A673 (cell line): Measurements from ENCODE around the gene ZNF512B. TPM values are rescaled to one million over a fixed set of nuclear protein-coding genes. Genes with fewer than 3 reads are reported as not detected.
"Not testable (repeated sequence)": the region's sequence is repeated elsewhere in the genome, so short reads cannot be mapped to it uniquely, and the experiment has no call there.

Source experiments
- BruUV-seq: library from RNA; stranded (reverse); fragments of 400-500 nt; replicated peaks from 2 replicates; lab custom pipeline; 2021; lab: Mats Ljungman, UMichigan
- CTCF ChIA-PET: fragments of 300-600 bp; sonication (Branson Sonifier 250); formaldehyde crosslinking; loops from one replicate; lab custom pipeline; 2022; ENCODE audit warnings: antibody characterized with exemption; lab: Charles Lee
- POLR2A ChIA-PET: fragments of 300-600 bp; sonication (Branson Sonifier 250); formaldehyde crosslinking; loops from one replicate; lab custom pipeline; 2022; ENCODE audit warnings: antibody characterized with exemption; ENCODE audit not compliant: low non-redundant PET; lab: Charles Lee
- DNase-seq: peaks from one replicate; pipeline ENCODE4 v3.0.0-alpha.2; 2015; ENCODE audit warnings: low spot score
- H3K27ac ChIP-seq: fragments of 200-600 bp; sonication (generic); 2 replicates; pipeline ENCODE4 v1.5.1; 2016; ENCODE audit warnings: mixed run types, low read depth, mild to moderate bottlenecking, mixed read lengths, antibody characterized with exemption, low read length; ENCODE audit not compliant: poor library complexity, severe bottlenecking
- H3K27me3 ChIP-seq: fragments of 200-600 bp; sonication (generic); replicated peaks from 2 replicates; pipeline ENCODE4 v1.6.1; 2017; ENCODE audit warnings: mixed run types, low read depth, mild to moderate bottlenecking, mixed read lengths, antibody characterized with exemption, low read length; ENCODE audit not compliant: insufficient read depth, poor library complexity
- H3K36me3 ChIP-seq: fragments of 200-600 bp; sonication (generic); 2 replicates; pipeline ENCODE4 v1.6.1; 2016; ENCODE audit warnings: mixed run types, mild to moderate bottlenecking, mixed read lengths, antibody characterized with exemption, low read length; ENCODE audit not compliant: insufficient read depth, poor library complexity, severe bottlenecking
- H3K4me1 ChIP-seq: fragments of 200-600 bp; sonication (generic); 2 replicates; pipeline ENCODE4 v1.6.1; 2017; ENCODE audit warnings: mixed run types, mild to moderate bottlenecking, mixed read lengths, antibody characterized with exemption, low read length; ENCODE audit not compliant: insufficient read depth, poor library complexity, severe bottlenecking
- H3K4me3 ChIP-seq: fragments of 200-600 bp; sonication (generic); 2 replicates; pipeline ENCODE4 v1.5.1; 2016; ENCODE audit warnings: low read depth, mixed run types, mild to moderate bottlenecking, mixed read lengths, low read length; ENCODE audit not compliant: poor library complexity, severe bottlenecking
- H3K9me3 ChIP-seq: fragments of 200-600 bp; sonication (generic); 2 replicates; pipeline ENCODE4 v1.6.1; 2016; ENCODE audit warnings: mixed run types, low read depth, mild to moderate bottlenecking, mixed read lengths, antibody characterized with exemption, low read length; ENCODE audit not compliant: poor library complexity, severe bottlenecking
- EZH2 ChIP-seq: fragments of 200-600 bp; sonication (generic); IDR thresholded peaks from 2 replicates; pipeline ENCODE4 v1.6.1; 2017; ENCODE audit warnings: borderline replicate concordance, low read depth, mild to moderate bottlenecking, mixed read lengths, antibody characterized with exemption, low read length; ENCODE audit not compliant: poor library complexity, severe bottlenecking
- intact Hi-C: fragments of 100-400 bp; cut with micrococcal nuclease; formaldehyde crosslinking; loops from one replicate; pipeline ENCODE4 v1.10.0; 2022; ENCODE audit not compliant: unreplicated experiment
- total RNA-seq: library from RNA; stranded (reverse); gene quantifications from 2 replicates; pipeline ENCODE4 v1.2.3, GENCODE V29; 2021
- TF ChIP-seq, protein P1 (sequence below): fragments of 300-800, 200-600 bp; sonication (generic); conservative IDR thresholded peaks from 2 replicates; pipeline ENCODE4 v1.5.1; 2017; ENCODE audit warnings: low read depth, mild to moderate bottlenecking, antibody characterized with exemption, low read length, moderate library complexity, mixed read lengths

The ZNF512B gene
- total RNA-seq, 1 experiment from 2014 or later, result 28.9 TPM

DNA sequence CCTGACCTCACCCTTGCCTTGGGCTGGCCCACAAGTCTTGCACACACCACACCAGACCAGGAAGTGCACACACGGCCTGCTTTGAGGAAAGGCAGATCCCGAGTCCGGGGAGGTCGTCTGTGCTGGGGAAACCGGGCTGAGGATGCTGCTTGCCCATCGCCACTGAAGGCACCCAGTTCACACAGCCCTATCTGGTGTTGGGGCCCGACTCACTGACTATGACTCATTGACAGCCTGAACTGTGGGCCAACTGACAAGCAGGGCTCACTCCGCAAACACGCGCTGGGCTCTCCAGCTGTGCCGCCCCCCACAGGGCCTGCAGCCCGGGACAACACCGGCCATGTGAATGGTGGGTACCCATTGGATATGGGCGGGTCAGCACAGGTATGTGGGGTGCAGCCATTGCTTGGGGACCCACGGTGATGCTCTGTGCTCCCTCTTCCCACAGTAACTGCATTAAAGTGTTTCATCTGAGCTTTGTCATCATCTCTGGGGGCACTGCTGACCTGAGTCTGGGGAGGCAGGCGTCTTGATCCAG is 8.1 kb upstream of the ZNF512B start:
- intact Hi-C loops, result loop anchor here (5.0 to 10.0 kb wide), 2 partner anchors 203 to 441 kb away; partner anchors contain the start of gene PTK6

DNA sequence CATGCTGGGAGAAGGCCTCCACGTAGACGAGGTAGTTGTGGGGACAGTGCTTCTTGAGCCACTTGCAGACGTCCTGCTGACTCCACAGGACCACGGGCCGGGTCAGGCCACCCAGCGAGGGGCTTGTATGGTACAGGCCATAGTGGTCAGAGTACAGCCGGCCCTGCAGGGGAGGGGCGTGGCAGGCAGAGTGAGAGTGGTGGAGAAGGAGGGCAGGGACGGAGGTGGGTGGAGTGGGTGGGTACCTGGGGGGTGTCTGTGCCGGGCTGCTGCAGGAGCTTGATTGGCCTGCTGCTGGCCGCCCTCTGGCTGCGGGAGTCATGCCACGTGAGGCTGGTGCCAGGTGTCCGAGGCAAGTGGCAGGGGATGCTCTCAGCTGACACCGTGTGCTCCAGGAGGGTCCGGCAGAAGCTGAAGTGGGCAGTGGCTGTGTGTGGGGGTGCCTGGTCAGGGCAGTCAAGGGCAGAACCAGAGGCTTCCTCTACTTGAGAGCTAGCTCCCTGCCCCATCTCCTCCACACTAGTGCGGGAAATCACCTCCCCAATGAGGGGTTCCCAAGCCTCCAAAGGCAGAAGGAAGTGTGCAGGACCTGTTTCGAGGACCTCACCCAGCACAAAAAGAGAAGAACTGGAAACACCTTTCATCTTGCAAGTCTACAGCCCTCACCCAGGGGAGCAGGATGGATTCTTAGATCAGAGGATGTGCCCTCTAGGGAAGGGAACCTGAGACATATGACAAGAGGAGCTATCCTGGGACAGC is 7.4 kb upstream of the ZNF512B start:
- no peak for DNase-seq
- TF ChIP-seq, protein P1, sequence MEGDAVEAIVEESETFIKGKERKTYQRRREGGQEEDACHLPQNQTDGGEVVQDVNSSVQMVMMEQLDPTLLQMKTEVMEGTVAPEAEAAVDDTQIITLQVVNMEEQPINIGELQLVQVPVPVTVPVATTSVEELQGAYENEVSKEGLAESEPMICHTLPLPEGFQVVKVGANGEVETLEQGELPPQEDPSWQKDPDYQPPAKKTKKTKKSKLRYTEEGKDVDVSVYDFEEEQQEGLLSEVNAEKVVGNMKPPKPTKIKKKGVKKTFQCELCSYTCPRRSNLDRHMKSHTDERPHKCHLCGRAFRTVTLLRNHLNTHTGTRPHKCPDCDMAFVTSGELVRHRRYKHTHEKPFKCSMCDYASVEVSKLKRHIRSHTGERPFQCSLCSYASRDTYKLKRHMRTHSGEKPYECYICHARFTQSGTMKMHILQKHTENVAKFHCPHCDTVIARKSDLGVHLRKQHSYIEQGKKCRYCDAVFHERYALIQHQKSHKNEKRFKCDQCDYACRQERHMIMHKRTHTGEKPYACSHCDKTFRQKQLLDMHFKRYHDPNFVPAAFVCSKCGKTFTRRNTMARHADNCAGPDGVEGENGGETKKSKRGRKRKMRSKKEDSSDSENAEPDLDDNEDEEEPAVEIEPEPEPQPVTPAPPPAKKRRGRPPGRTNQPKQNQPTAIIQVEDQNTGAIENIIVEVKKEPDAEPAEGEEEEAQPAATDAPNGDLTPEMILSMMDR, result no peak
- H3K4me3 ChIP-seq, result no peak overlapping the region
- H3K4me1 ChIP-seq, result peaks cover 23% of the 10 kb centered on the region
- H3K27me3 ChIP-seq, result no peaks in the 10 kb centered on the region
- intact Hi-C loops, result loop anchor here (5.0 to 10.0 kb wide), 2 partner anchors 202 to 440 kb away; partner anchors contain the start of gene PTK6
- ChIA-PET CTCF (no interaction called here), POLR2A (no interaction called here)
- no peaks in the 10 kb centered on the region for H3K9me3 ChIP-seq
- no peaks in the 10 kb centered on the region for H3K36me3 ChIP-seq
- BruUV-seq, result no TSS peak
- H3K27ac ChIP-seq, result no peak overlapping the region

More for the DNA sequence above, 8.1 kb upstream of the ZNF512B start:
- Histone ChIP-seq H3K9me3 (no peaks in the 10 kb centered on the region), H3K4me1 (peaks cover 23% of the 10 kb centered on the region), H3K36me3 (peaks cover under 1% of the 10 kb centered on the region), H3K27ac (no peak overlapping the region), H3K4me3 (no peak overlapping the region), H3K27me3 (no peaks in the 10 kb centered on the region)
- CTCF ChIA-PET, result no interaction called here
- BruUV-seq, result no TSS peak
- TF ChIP-seq EZH2, result no peak
- TF ChIP-seq, protein P1, result no peak
- POLR2A ChIA-PET, result no interaction called here
- DNase-seq, result no peak

GRCh38 chr20:63976511-63976910 is 6.8 kb upstream of the ZNF512B start:
- H3K4me3 ChIP-seq, H3K36me3 ChIP-seq, H3K9me3 ChIP-seq, CTCF ChIA-PET, BruUV-seq, POLR2A ChIA-PET, H3K27ac ChIP-seq, DNase-seq, H3K27me3 ChIP-seq: not testable (repeated sequence)
- peaks cover 23% of the 10 kb centered on the region for H3K4me1 ChIP-seq
- intact Hi-C loops, result loop anchor here (5.0 to 10.0 kb wide), 2 partner anchors 202 to 439 kb away; partner anchors contain the start of gene PTK6
